Stimulated activated naive CD4-positive, alpha-beta T cell treated with Interleukin-2 at 50 U/mL for 16 hours (primary cell): Measurements from ENCODE around the gene FSTL5.

Source experiments
- DNase-seq: peaks from one replicate; lab custom pipeline; 2025; lab: John Stamatoyannopoulos, UW

Gene FSTL5

GRCh38 chr4:161444626-161445025 is 719.2 kb downstream of the FSTL5 start:
- DNase-seq, result no peak

- DNase-seq, result no peak
These were observed 720.9 kb downstream of the FSTL5 start for GRCh38 chr4:161442921-161443320.

- DNase-seq, result no peak
These were observed 725.7 kb downstream of the FSTL5 start for GRCh38 chr4:161438096-161438495.

- no peak for DNase-seq
These were observed 735.4 kb downstream of the FSTL5 start for GRCh38 chr4:161428180-161428965.

GRCh38 chr4:161419822-161420221 is 744.0 kb downstream of the FSTL5 start:
- DNase-seq, result no peak

- DNase-seq, result no peak
These were observed 751.9 kb downstream of the FSTL5 start for GRCh38 chr4:161411901-161412300.

- no peak for DNase-seq
These were observed 759.3 kb downstream of the FSTL5 start for GRCh38 chr4:161404346-161405110.

- DNase-seq, result no peak
These were observed 760.0 kb downstream of the FSTL5 start for GRCh38 chr4:161403781-161404180.

GRCh38 chr4:161393602-161394001 is 770.2 kb downstream of the FSTL5 start:
- DNase-seq, result no peak

- DNase-seq, result no peak
These were observed 781.1 kb downstream of the FSTL5 start for GRCh38 chr4:161382655-161383054.

GRCh38 chr4:161376275-161376674 is 787.5 kb downstream of the FSTL5 start:
- no peak for DNase-seq

GRCh38 chr4:161364681-161365080 is 799.1 kb downstream of the FSTL5 start:
- no peak for DNase-seq

GRCh38 chr4:161360982-161361381 is 802.8 kb downstream of the FSTL5 start:
- DNase-seq, result no peak

GRCh38 chr4:161359491-161359890 is 804.3 kb downstream of the FSTL5 start:
- no peak for DNase-seq

GRCh38 chr4:161356351-161356750 is 807.4 kb downstream of the FSTL5 start:
- DNase-seq, result no peak

GRCh38 chr4:161350946-161351345 is 812.9 kb downstream of the FSTL5 start:
- no peak for DNase-seq

GRCh38 chr4:161345741-161346140 is 818.1 kb downstream of the FSTL5 start:
- no peak for DNase-seq

- no peak for DNase-seq
These were observed 820.2 kb downstream of the FSTL5 start for GRCh38 chr4:161343569-161343950.

GRCh38 chr4:161342881-161343568 is 820.8 kb downstream of the FSTL5 start:
- no peak for DNase-seq

- no peak for DNase-seq
These were observed 827.2 kb downstream of the FSTL5 start for GRCh38 chr4:161336621-161337020.

GRCh38 chr4:161336016-161336530 is 827.7 kb downstream of the FSTL5 start:
- no peak for DNase-seq
